K562 (cell line): ENCODE data around the gene MRPL27. TPM values are rescaled to one million over a fixed set of nuclear protein-coding genes. Genes with fewer than 3 reads are reported as not detected.

Experiments used
- ATAC-seq: fragments of 200-7000 bp; cut with Tn5 transposase; 3 replicates; pipeline ENCODE4 v1.9.1; 2020; ENCODE audit warnings: moderate library complexity
- BruUV-seq: library from RNA; stranded (reverse); fragments of 400-500 nt; replicated peaks from 2 replicates; lab custom pipeline; 2021; lab: Mats Ljungman, UMichigan
- CTCF ChIA-PET: fragments of 300-600 bp; formaldehyde crosslinking; extraction: SDS; loops from one replicate; lab custom pipeline; 2021; ENCODE audit warnings: low intra/inter-chr PET ratio; lab: Yijun Ruan, JAX
- POLR2A ChIA-PET: fragments of 300-600, 350-650 bp; sonication (Branson Sonifier 250); formaldehyde crosslinking; extraction: SDS; loops from one replicate; lab custom pipeline; 2021; ENCODE audit warnings: antibody characterized with exemption, inconsistent platforms; lab: Yijun Ruan, JAX
- DNase-seq, 4 experiments: peaks; one replicate each; pipeline versions ENCODE4 v3.0.0 to v3.0.0-alpha.2; 2011 to 2018; ENCODE audit warnings: low spot score in 3 of 4, mixed read lengths in 3 of 4; ENCODE audit errors: extremely low read depth in 1 of 4
- FAIRE-seq: peaks from 2 replicates; lab custom pipeline; 2011; peaks lifted over from hg19 to GRCh38; lab: Jason Lieb, UNC
- H2AFZ ChIP-seq: 2 replicates; pipeline ENCODE4 v1.6.0; 2011; ENCODE audit warnings: low read depth, low read length, control low read depth, inconsistent platforms
- H3K27ac ChIP-seq: fragments of 200-600 bp; 3 replicates; pipeline ENCODE4 v1.8.0; 2011; ENCODE audit warnings: low read depth, mild to moderate bottlenecking, control low read depth, inconsistent platforms, low read length, moderate library complexity, mixed read lengths; ENCODE audit errors: extremely low read depth
- H3K27me3 ChIP-seq, 2 experiments: fragments of 300-600 bp in 1 of 2; 2 replicates in 1 of 2; 3 replicates in 1 of 2; pipeline versions ENCODE4 v1.6.0 to v1.8.0; 2011; ENCODE audit warnings: inconsistent platforms in 2 of 2, low read length in 2 of 2, mild to moderate bottlenecking in 1 of 2, mixed read lengths in 1 of 2, moderate library complexity in 1 of 2; ENCODE audit not compliant: control insufficient read depth in 2 of 2, insufficient read depth in 2 of 2
- H3K36me3 ChIP-seq: fragments of 300-600 bp; 3 replicates; pipeline ENCODE4 v1.8.0; 2011; ENCODE audit warnings: mild to moderate bottlenecking, low read length, inconsistent platforms; ENCODE audit not compliant: control insufficient read depth, insufficient read depth
- H3K4me1 ChIP-seq, 2 experiments: fragments of 200-600 bp in 1 of 2; replicated peaks in 1 of 2; 2 replicates in 1 of 2; 3 replicates in 1 of 2; pipeline versions ENCODE4 v1.5.1 to v1.8.0; 2011; ENCODE audit warnings: inconsistent platforms in 2 of 2, low read length in 2 of 2, mild to moderate bottlenecking in 1 of 2, mixed read lengths in 1 of 2, moderate library complexity in 1 of 2; ENCODE audit not compliant: control insufficient read depth in 2 of 2, insufficient read depth in 2 of 2
- H3K4me2 ChIP-seq: 2 replicates; pipeline ENCODE4 v1.6.1; 2011; ENCODE audit warnings: low read length, control low read depth, inconsistent platforms, mixed read lengths; ENCODE audit not compliant: insufficient read depth
- H3K4me3 ChIP-seq: fragments of 200-600 bp; sonication (generic), shearing (Covaris generic); 2 replicates; pipeline ENCODE4 v1.5.1; 2016; ENCODE audit warnings: control low read depth, inconsistent platforms
- H3K79me2 ChIP-seq: fragments of 200-600 bp; 3 replicates; pipeline ENCODE4 v1.8.0; 2011; ENCODE audit warnings: low read length, inconsistent platforms; ENCODE audit not compliant: control insufficient read depth, insufficient read depth
- H3K9ac ChIP-seq, 2 experiments: 2 replicates each; pipeline versions ENCODE4 v1.6.0 to v1.6.1; 2011; ENCODE audit warnings: low read depth in 2 of 2, low read length in 2 of 2, control low read depth in 1 of 2, inconsistent platforms in 1 of 2, mild to moderate bottlenecking in 1 of 2, mixed read lengths in 1 of 2; ENCODE audit not compliant: insufficient read depth in 1 of 2
- H3K9me1 ChIP-seq: one replicate; pipeline ENCODE4 v1.6.0; 2011; ENCODE audit warnings: inconsistent platforms, mild to moderate bottlenecking, low read length, moderate library complexity; ENCODE audit not compliant: control insufficient read depth, insufficient read depth
- H3K9me3 ChIP-seq: replicated peaks from 2 replicates; pipeline ENCODE4 v1.5.1; 2011; ENCODE audit warnings: low read depth, low read length, inconsistent platforms; ENCODE audit not compliant: control insufficient read depth, insufficient read depth
- H4K20me1 ChIP-seq: replicated peaks from 2 replicates; pipeline ENCODE4 v1.6.1; 2011; ENCODE audit warnings: low read length, inconsistent platforms, mixed read lengths; ENCODE audit not compliant: control insufficient read depth, insufficient read depth
- HOXB6 ChIP-seq: fragments of 250-450 bp; sonication (Bioruptor Pico); IDR thresholded peaks from 2 replicates; pipeline ENCODE4 v1.5.1; 2022; ENCODE audit warnings: mild to moderate bottlenecking, borderline replicate concordance
- MYC ChIP-seq, 2 experiments: fragments of 250-450 bp in 1 of 2; sonication (Bioruptor Pico) in 1 of 2; IDR thresholded peaks; 2 replicates each; pipeline versions ENCODE4 v1.5.1 to v1.6.1; 2012 to 2021; ENCODE audit warnings: low read depth in 2 of 2, borderline replicate concordance in 1 of 2, improper control_type of control experiment in 1 of 2, low read length in 1 of 2, mild to moderate bottlenecking in 1 of 2, moderate library complexity in 1 of 2
- PBX2 ChIP-seq, 2 experiments: IDR thresholded peaks in 1 of 2; conservative IDR thresholded peaks in 1 of 2; 2 replicates each; pipeline ENCODE4 v1.6.1; 2016; ENCODE audit warnings: low read depth in 2 of 2, mild to moderate bottlenecking in 1 of 2, missing compliant biosample characterization in 1 of 2, missing genetic modification characterization in 1 of 2, moderate library complexity in 1 of 2
- ZNF280A ChIP-seq: fragments of 450-650 bp; IDR thresholded peaks from 2 replicates; pipeline ENCODE4 v1.6.1; 2018; ENCODE audit warnings: mild to moderate bottlenecking, low read depth; ENCODE audit not compliant: partially characterized antibody
- ZNF347 ChIP-seq: fragments of 450-650 bp; formaldehyde crosslinking; IDR thresholded peaks from 2 replicates; pipeline ENCODE4 v1.4.0; 2020; ENCODE audit warnings: low read depth, mild to moderate bottlenecking, moderate library complexity
- ZNF408 ChIP-seq: fragments of 250-450 bp; sonication (Bioruptor Pico); IDR thresholded peaks from 2 replicates; pipeline ENCODE4 v1.4.0; 2020; ENCODE audit warnings: low read depth, mild to moderate bottlenecking, moderate library complexity
- ZNF551 ChIP-seq: fragments of 250-450 bp; sonication (Bioruptor Pico); IDR thresholded peaks from 2 replicates; pipeline ENCODE4 v1.5.0; 2021; ENCODE audit warnings: mild to moderate bottlenecking, moderate library complexity
- ZNF586 ChIP-seq: fragments of 450-650 bp; formaldehyde crosslinking; conservative IDR thresholded peaks from 2 replicates; pipeline ENCODE4 v1.4.0; 2020; ENCODE audit warnings: mild to moderate bottlenecking, moderate library complexity
- WGBS: fragments of 100-300 bp; shearing (Covaris generic); methylation state at CpG from one replicate; pipeline ENCODE4 v1.1.6; 2016; ENCODE audit warnings: low coverage, mixed read lengths; ENCODE audit not compliant: insufficient coverage; ENCODE audit errors: missing lambda C conversion rate; 5-methylcytosine and 5-hydroxymethylcytosine counted together
- in situ Hi-C: fragments of 300-500 bp; cut with MboI; formaldehyde crosslinking; loops from 4 replicates; pipeline ENCODE4 v1.15.0; 2018; ENCODE audit warnings: inconsistent platforms, mixed read lengths
- intact Hi-C: fragments of 100-400 bp; cut with micrococcal nuclease; formaldehyde crosslinking; loops from 2 replicates; pipeline ENCODE4 v1.14.2; 2022
- polyA plus RNA-seq, 8 experiments: library from polyadenylated mRNA; depleted of rRNA in 4 of 8; stranded (reverse) in 5 of 8; unstranded in 3 of 8; fragments of >200 nt; fragmentation: Nextera tagmentation in 2 of 8; fragmentation: Illumina TruSeq in 1 of 8; extraction: Ambion mirVana in 2 of 8; extraction: Trizol in 1 of 8; gene quantifications; 2 replicates each; pipeline versions ENCODE4 v1.2.1 to v1.2.3, GENCODE V29; 2011 to 2014; ENCODE audit warnings: inconsistent platforms in 1 of 8, missing spikeins in 1 of 8
- total RNA-seq, 7 experiments: library from RNA; depleted of rRNA in 6 of 7; stranded (reverse); fragments of >200 nt in 6 of 7; fragmentation: Illumina TruSeq in 2 of 7; extraction: Trizol in 2 of 7; gene quantifications; 2 replicates each; pipeline versions ENCODE4 v1.2.1 to v1.2.3, GENCODE V29; 2011 to 2021; ENCODE audit warnings: low replicate concordance in 1 of 7

MRPL27 gene
- total and polyA plus RNA-seq, 9 of the 15 experiments (the other 6 are each of a cell fraction or from before 2014, with no cell fraction given), result 96.3 to 401 (median 142) TPM

GRCh38 chr17:50365165-50365564, 7.8 kb downstream of the MRPL27 start:
- Histone ChIP-seq H3K79me2 (peaks cover 3% of the 10 kb centered on the region; the same call in 1 of the 3 replicates), H3K9me3 (no peaks in the 10 kb centered on the region), H4K20me1 (peaks cover 14% of the 10 kb centered on the region), H3K4me1 (peaks cover 17 to 28% of the 10 kb centered on the region in 2 experiments), H3K27ac (no peak overlapping the region), H3K9me1 (no peaks in the 10 kb centered on the region), H2AFZ (no peak overlapping the region), H3K27me3 (no peaks in the 10 kb centered on the region), H3K36me3 (peaks cover 63% of the 10 kb centered on the region), H3K4me3 (no peak overlapping the region), H3K9ac (no peak overlapping the region; a peak in 1 of 4 replicates), H3K4me2 (no peak overlapping the region)
- CTCF ChIA-PET, result no interaction called here
- 57% methylated on average over 2 of the region's 2 CpGs for WGBS
- POLR2A ChIA-PET, result interaction anchor here (0.6 to 2.3 kb wide), 8 partner anchors 9 to 293 kb away, joined by 3 to 11 read pairs (median 4); partner anchors contain the start of genes EME1, LRRC59 and XYLT2
- in situ Hi-C loops, result no loop called here
- intact Hi-C loops, result no loop called here
- ATAC-seq (no peak), FAIRE-seq (no peak), DNase-seq (no peak)
- no peak for TF ChIP-seq ZNF586 (CRISPR knock-in tag)
- no peak for TF ChIP-seq ZNF551 (CRISPR knock-in tag)
- no peak for TF ChIP-seq ZNF347 (CRISPR knock-in tag)
- TF ChIP-seq ZNF280A, result no peak
- no peak for TF ChIP-seq PBX2 (CRISPR knock-in tag; IDR thresholded peaks at IDR 0.05; ENCODE audit: low read depth)
- no peak for TF ChIP-seq PBX2 (tag; conservative IDR thresholded peaks at IDR 0.05; ENCODE audit: low read depth)
- no peak for TF ChIP-seq ZNF408 (CRISPR knock-in tag)
- no peak for TF ChIP-seq MYC (IDR thresholded peaks at IDR 0.05; ENCODE audit: low read depth, low read length)
- TF ChIP-seq MYC (CRISPR knock-in tag; IDR thresholded peaks at IDR 0.05; ENCODE audit: borderline replicate concordance, low read depth), result no peak
- no peak for TF ChIP-seq HOXB6 (CRISPR knock-in tag)
- BruUV-seq, result no TSS peak
